Measurements from ENCODE around the gene NRN1L.

NRN1L gene

GRCh38 chr16:67853670-67854069 is 31.0 kb upstream of the NRN1L start:
- TF ChIP-seq CTCF (IDR thresholded peaks at IDR 0.05; ENCODE audit: borderline replicate concordance, insufficient read depth, low read depth, low read length) = no peak
- H3K4me3 ChIP-seq (ENCODE audit: low read depth, low read length) = no peak overlapping the region

DNA sequence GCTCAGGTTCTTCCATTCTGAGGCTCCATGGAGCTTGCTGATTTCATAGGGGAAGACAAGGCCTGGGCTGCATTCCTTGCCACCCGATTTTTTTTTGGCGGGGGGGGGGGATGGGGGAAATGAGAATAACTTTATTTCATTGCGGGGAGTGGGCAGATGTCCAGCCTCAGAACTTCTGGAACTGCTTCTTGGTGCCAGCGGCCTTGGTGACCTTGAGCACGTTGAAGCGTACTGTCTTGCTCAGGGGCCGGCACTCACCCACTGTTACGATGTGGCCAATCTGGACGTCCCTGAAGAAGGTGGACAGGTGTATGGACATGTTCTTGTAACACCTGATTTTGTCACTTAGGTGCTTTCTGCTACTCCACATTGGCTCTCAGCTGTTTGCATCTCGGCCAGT is 28.9 kb upstream of the NRN1L start:
- no peak overlapping the region for H3K4me3 ChIP-seq (ENCODE audit: low read depth, low read length)
- TF ChIP-seq CTCF (IDR thresholded peaks at IDR 0.05; ENCODE audit: borderline replicate concordance, insufficient read depth, low read depth, low read length) = no peak

DNA sequence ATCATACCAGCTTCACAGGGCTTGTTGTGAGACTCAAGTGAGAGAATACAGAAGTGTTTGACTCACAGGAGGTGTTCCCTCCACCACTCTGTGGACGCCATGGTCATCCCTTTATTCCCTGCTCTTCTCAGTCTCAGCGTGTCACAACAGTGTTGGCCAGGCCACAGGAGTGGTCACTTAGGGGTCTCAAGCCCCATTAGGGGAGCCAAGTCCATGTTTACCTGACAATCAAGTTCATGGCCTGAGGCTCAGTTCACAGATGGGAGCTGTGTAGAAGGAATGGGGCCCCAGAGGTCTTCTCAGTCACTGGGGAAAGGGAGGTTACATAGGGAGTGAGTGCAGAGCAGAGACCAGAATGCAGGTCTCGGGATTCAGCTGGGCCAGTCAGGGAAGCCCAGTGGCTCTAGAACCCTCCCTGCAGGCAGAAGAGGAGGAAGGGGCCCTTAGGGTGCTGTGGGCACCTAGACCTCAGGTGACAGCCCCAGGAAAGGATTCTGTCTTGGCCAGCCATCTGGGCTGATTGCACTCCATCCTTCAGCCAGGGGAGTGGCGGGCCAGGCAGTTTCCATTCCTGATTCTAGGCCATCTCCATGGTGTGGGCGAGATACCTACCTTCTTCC is 27.6 kb upstream of the NRN1L start:
- H3K4me3 ChIP-seq (ENCODE audit: low read depth, low read length) = no peak overlapping the region
- no peak for TF ChIP-seq CTCF (IDR thresholded peaks at IDR 0.05; ENCODE audit: borderline replicate concordance, insufficient read depth, low read depth, low read length)

DNA sequence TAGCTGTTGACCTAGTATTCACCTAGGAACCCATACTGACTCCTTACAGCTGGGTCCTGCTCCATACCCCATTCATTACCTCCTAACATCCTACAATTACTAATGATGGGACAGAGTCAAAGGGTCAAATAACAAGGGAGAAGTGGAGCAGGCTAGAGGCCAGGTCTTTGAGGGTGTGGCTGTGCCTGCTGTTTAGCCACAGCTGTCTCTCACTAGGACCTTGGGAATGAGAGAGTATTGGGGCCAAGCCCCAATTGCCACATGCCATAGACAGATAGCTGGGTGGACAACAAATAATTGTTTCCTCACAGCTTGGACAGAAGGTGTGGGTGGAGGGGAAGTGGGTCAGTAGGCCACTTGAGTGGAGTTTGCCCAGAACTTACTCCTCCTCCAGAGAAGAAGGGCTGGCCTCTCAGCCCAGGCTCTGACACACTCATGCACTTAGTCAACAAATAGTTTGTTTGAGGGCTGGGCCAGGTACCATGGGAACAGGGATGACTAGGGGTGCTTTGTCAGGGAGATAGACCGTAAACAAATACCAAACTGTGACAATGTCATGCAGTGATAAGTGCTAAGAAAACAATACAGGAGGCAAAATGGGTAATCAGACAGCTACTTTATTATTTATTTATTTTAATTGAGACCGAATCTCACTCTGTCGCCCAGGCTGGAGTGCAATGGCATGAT is 27.0 kb upstream of the NRN1L start:
- no peak overlapping the region for H3K4me3 ChIP-seq (ENCODE audit: low read depth, low read length)
- TF ChIP-seq CTCF (IDR thresholded peaks at IDR 0.05; ENCODE audit: borderline replicate concordance, insufficient read depth, low read depth, low read length) = no peak

DNA sequence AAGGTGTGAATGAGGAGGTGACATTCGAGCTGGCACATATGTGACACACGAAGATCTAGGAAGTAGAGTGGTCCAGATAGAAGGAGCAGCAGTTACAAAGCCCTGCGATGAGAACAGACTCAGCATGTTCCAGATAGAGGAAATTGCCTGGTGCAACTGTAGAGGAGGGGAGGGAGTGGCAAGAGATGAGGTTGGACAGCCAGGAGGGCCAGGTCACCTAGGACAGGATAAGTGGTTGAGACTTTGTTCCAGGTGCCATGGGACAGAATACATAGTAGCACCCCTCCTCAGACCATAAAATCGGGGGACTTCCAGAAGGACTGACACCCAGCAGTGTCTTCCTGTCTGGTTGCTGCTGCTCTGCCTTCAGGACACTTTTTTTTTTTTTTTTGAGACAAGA is 26.2 kb upstream of the NRN1L start:
- H3K4me3 ChIP-seq (ENCODE audit: low read depth, low read length) = no peak overlapping the region
- TF ChIP-seq CTCF (IDR thresholded peaks at IDR 0.05; ENCODE audit: borderline replicate concordance, insufficient read depth, low read depth, low read length) = no peak

DNA sequence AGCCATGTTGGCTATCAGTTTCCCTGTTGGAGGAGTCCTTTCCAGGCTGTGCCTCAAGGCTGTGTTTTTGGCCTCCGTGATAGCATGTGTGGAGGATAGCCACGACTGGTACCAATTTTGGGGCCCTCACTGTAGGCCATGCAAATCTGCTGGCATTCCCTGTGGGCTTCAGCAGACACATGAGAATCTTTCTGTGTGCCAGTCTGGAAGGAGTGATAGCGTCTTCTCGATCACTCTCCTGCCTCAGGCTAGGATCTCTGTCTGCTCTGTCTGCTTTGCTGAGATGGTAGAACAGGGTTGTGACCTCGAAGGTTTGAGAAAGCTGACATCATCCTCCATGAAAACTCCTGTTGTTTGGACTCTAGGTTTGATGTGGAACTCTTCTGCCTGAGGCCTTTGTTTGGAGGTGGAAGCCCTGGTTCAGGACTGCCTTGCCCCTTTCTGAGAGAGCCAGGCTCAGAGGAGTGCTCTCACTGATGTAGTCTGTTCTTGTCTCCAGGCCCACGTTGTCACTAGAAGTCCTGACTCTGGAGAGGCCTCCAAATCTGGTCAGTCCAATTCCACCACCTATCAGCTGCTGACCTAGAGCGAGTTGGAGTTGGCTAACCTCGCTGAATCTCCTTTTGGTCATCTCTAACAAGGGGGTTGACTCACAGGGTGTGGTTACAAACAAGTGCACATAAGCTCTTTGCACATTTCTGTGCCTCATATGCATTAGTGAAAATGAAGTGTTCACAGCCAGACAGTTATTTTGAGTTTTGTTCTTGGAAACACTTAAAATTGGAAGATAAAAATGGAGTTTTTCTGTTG is 23.9 kb upstream of the NRN1L start:
- H3K4me3 ChIP-seq (ENCODE audit: low read depth, low read length) = no peak overlapping the region
- no peak for TF ChIP-seq CTCF (IDR thresholded peaks at IDR 0.05; ENCODE audit: borderline replicate concordance, insufficient read depth, low read depth, low read length)

All from GM12875 (cell line).